Subcutaneous adipose tissue (tissue), 4 donors: ENCODE measurements around the gene MAP3K5. TPM values are rescaled to one million over a fixed set of nuclear protein-coding genes. Genes with fewer than 3 reads are reported as not detected.

ENCODE experiments used
- total RNA-seq, 4 donors: library from RNA; depleted of rRNA; stranded (reverse); fragments of >200 nt; gene quantifications; one replicate each; pipeline ENCODE4 v1.1.0, GENCODE V29; 2016
- TF ChIP-seq, protein P1 (sequence below): fragments of 450-650 bp; IDR thresholded peaks from one replicate; pipeline ENCODE4 v1.5.1; 2016; ENCODE audit warnings: low read depth, mild to moderate bottlenecking, control low read depth, antibody characterized with exemption, moderate library complexity

MAP3K5 gene
- total RNA-seq, 4 donors from 2014 or later: 20.9 to 44.0 (median 37.1) TPM

DNA sequence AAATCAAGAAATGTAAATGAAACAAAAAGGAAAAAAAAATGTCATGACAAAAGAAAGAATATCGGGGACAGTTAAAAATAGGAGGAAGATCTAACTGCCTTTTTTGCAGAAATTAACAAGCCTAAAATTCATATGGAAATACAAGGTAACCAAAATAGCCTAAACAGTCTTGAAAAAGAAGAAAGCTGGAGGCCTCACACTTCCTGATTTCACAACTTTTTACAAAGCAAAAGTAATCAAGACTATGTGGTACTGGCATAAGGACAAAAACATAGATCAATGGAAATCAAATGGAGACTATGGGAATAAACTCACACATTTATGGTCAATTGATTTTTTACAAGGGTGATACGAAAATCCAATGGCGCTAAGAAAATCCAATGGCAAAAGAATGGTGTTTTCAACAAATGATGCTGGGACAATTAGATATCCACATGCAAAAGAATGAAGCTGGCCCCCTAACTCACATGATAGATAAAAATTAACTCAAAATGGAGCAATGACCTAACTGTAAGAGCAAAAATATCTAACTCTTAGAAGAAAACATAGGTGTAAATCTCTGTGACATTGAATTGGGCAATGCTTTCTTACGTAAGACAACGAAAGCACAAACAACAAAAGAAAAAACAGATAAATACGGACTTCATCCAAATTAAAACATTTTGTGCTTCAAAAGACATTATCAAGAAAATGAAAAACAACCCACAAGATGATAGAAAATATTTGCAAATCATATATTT lies 24.5 kb downstream of the MAP3K5 start:
- TF ChIP-seq, protein P1, sequence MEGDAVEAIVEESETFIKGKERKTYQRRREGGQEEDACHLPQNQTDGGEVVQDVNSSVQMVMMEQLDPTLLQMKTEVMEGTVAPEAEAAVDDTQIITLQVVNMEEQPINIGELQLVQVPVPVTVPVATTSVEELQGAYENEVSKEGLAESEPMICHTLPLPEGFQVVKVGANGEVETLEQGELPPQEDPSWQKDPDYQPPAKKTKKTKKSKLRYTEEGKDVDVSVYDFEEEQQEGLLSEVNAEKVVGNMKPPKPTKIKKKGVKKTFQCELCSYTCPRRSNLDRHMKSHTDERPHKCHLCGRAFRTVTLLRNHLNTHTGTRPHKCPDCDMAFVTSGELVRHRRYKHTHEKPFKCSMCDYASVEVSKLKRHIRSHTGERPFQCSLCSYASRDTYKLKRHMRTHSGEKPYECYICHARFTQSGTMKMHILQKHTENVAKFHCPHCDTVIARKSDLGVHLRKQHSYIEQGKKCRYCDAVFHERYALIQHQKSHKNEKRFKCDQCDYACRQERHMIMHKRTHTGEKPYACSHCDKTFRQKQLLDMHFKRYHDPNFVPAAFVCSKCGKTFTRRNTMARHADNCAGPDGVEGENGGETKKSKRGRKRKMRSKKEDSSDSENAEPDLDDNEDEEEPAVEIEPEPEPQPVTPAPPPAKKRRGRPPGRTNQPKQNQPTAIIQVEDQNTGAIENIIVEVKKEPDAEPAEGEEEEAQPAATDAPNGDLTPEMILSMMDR: no peak

DNA sequence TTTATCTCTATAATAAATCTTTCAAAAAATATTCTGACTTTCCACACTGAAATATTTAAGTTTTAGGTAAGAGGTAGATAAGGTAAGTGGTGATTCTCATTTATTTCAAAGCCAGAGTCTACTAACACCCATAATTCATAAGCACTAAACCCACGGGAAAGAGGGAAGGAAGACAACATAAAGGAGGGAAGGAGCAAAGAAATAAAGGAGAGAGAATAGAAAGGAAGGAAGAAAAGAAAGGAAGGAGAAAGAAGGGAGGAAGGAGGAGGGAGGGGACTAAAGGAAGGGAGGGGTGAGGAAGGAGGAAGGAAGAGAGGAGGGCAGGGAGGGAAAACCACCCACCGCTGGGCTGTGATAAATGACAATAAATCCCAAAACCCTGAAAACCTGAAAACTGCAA lies 25.2 kb downstream of the MAP3K5 start:
- TF ChIP-seq, protein P1: no peak

DNA sequence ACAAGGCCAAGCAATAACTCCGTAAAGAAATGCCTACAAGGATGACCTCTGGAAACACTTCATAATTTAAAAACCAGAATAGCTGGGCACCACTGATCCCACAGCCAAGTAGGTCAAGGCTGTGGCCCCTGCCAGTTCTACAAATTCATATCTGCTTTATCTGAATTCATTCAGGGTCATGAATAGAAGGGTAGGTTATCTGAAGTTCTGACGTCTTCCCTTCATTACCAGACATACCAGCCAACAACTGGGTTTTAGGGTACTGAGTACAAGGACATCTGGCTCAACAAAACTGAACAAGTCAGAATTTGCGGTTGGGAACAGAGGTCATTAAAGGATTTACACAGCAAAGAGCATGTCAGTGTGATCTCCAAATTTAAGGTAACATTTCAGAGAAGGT lies 26.0 kb downstream of the MAP3K5 start:
- TF ChIP-seq, protein P1: no peak

DNA sequence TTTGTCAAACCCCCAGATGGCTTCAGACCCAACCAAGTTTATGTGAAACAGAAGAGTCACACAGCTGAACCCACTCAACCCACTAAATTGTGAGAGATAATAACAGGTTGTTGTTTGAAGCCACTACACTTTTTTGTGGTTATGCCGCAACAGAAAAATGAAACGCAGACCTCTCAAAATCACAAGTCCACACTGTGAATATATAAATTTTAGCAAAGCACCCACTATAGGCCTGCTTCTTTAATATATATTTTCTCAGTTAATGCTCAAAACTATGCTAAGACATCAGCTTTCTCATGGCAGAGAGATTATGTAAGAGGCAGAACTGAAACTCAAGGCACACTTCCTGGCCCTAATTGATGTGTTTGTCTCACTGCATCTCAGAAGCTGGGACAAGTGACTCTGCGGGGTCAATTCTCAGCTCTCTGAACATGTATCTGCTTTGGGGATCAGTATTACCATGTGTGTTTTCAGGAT lies 27.7 kb downstream of the MAP3K5 start:
- TF ChIP-seq, protein P1: no peak

DNA sequence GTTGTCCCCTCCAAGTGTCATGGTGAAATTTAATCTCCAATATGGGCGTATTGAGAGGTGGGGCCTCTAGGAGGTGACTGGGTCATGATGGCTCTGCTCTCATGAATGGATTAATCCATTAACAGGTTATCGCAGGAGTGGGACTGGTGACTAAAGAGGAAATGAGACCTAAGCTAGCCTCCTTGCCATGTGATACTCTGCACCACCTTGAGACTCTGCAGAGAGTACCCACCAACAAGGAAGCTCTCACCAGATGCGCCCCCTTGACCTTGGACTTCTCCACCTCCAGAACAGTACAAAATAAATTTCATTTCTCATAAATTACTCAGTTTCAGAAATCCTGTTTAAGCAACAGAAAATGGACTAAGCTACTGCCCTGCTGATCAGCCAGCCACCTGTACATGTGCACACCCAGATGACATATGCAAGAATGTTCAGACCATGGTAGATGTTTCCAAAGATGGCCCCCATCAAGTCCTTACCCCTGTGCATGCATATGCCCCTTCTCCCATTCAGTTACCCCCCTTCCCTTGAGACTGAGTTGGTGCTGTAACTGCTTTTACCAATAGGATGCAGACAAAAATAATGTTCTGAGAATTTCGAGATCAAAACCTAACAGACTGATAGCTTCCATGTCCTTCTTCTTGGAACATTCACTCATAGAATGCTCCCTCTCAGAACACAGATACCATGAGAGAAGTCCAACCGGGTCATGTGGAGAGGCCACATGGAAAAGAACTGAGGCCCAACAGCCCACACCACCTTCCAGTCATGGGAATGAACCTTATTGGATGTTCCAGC lies 28.4 kb downstream of the MAP3K5 start:
- TF ChIP-seq, protein P1: no peak

DNA sequence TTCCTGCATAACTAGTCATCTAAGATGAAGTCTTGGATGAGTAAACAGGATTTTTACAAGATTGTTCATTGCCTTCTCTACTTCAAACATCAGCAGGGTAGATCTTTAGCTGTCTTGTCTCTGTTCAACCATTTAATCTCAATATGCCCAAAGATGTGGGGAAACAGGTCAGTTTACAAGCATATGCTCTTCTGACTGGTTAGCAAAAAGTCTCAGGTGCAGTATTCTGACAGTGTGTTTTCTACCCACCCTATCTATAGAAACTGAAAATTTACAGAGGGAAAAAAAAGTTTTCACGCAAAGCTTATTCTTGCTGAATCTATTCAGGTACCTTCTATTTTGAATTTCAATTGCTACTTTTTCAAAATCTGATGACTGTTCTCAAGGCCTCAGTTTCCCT lies 29.0 kb downstream of the MAP3K5 start:
- TF ChIP-seq, protein P1: no peak
